ENCODE results near the gene RESP18. TPM values are rescaled to one million over a fixed set of nuclear protein-coding genes. Genes with fewer than 3 reads are reported as not detected.
"Not testable (repeated sequence)": the region's sequence is repeated elsewhere in the genome, so short reads cannot be mapped to it uniquely, and the experiment has no call there.

Gene RESP18
- total RNA-seq, 2 donors from 2014 or later, result not detected

DNA sequence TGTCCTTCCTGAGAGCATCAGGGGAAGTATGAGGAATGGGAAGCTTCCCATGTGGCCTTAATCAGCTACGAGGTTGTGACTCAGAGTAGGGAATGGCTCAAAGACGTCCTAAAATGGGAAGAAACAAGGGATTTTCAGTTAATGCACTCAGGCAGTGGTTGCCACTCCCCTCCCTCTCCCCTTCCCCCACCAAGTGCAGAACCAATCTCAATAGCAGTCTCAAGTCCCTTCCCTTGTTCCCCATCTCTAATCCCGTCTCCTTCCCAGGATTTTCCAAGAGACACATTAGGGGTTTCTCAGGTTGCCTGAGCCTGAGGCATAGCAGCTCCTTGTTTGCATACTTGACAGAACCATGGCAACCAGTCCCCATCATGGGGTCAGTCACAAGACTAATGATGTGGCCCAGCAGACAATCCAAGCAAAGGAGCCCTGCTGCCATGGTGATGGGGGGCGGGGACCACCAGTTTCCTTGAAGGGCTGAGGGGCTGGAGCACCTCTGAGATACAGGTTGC is 18.2 kb upstream of the RESP18 start:
- Mint-ChIP-seq H3K27me3 (peaks cover 83% of the 10 kb centered on the region), H3K27ac (no peak overlapping the region), H3K4me3 (no peak overlapping the region), H3K4me1 (no peaks in the 10 kb centered on the region), H3K36me3 (ENCODE audit: low read depth) (peaks cover 8% of the 10 kb centered on the region)
- no peaks in the 10 kb centered on the region for H3K9me3 ChIP-seq (ENCODE audit: control insufficient read depth, low read length, poor library complexity, severe bottlenecking)
- DNase-seq, result no peak
- ATAC-seq, result no peak

DNA sequence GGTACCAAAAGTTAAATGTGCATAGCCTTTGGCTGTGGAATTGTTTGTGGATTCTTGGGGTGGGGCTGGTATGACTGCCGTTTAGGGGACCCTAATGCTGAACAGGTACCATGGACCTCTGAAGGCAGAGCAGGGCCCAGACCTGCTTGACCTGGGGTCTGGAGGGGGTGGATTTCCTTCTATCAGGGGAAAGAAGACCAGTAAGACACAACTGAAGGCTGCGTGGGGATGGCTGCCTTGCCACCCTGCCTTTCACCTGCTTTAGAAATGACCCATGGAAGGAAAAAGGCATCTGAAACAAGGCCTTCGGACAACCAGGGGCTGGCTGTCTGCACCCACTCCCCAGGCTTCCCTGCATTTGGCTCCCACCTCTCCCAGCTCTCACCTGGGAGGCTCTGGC is 17.7 kb upstream of the RESP18 start:
- H3K36me3 Mint-ChIP-seq (ENCODE audit: low read depth), result peaks cover 8% of the 10 kb centered on the region
- H3K27me3 Mint-ChIP-seq, result peaks cover 78% of the 10 kb centered on the region
- H3K4me1 Mint-ChIP-seq, result peaks cover under 1% of the 10 kb centered on the region
- ATAC-seq (no peak), DNase-seq (no peak)
- no peak overlapping the region for H3K4me3 Mint-ChIP-seq
- H3K27ac Mint-ChIP-seq, result no peak overlapping the region
- no peaks in the 10 kb centered on the region for H3K9me3 ChIP-seq (ENCODE audit: control insufficient read depth, low read length, poor library complexity, severe bottlenecking)

GRCh38 chr2:219344751-219345430 is 12.3 kb upstream of the RESP18 start:
- H3K27me3 Mint-ChIP-seq, result peaks cover 47% of the 10 kb centered on the region
- H3K27ac Mint-ChIP-seq, result no peak overlapping the region
- H3K36me3 Mint-ChIP-seq (ENCODE audit: low read depth), result peaks cover 5% of the 10 kb centered on the region
- no peak for ATAC-seq
- H3K9me3 ChIP-seq (ENCODE audit: control insufficient read depth, low read length, poor library complexity, severe bottlenecking), result no peaks in the 10 kb centered on the region
- no peak overlapping the region for H3K4me3 Mint-ChIP-seq
- H3K4me1 Mint-ChIP-seq, result peaks cover 7% of the 10 kb centered on the region
- DNase-seq, result no peak

- Mint-ChIP-seq H3K4me1 (no peaks in the 10 kb centered on the region), H3K4me3 (no peak overlapping the region), H3K36me3 (ENCODE audit: low read depth) (no peaks in the 10 kb centered on the region), H3K27ac (no peak overlapping the region), H3K27me3 (peaks cover 48% of the 10 kb centered on the region)
- no peak for DNase-seq
- no peak for ATAC-seq
- peaks cover 9% of the 10 kb centered on the region for H3K9me3 ChIP-seq (ENCODE audit: control insufficient read depth, low read length, poor library complexity, severe bottlenecking)
Observed at GRCh38 chr2:219335373-219335786, 2.8 kb upstream of the RESP18 start.

DNA sequence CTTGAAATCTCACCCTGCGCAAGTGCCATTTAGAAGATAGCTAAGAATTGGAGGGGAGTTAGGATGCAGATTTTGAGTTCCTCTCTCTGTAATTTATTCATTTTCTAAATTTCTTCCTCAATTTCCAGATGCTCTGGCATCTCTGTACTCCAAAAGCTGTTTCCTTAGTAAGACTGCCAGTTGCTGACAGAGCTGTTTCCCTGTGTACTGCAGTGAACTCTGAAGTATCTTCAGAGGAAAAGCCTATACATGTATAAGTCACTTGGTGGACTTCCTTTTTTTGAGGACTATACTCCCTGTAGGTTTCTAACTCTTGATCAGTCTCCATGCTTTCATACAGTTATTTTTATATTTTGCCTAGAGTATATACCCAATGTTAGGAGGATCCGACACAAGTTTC is 1.5 kb upstream of the RESP18 start:
- DNase-seq (no peak), ATAC-seq (no peak)
- H3K27me3 Mint-ChIP-seq, result peaks cover 53% of the 10 kb centered on the region
- H3K27ac Mint-ChIP-seq, result no peak overlapping the region
- H3K9me3 ChIP-seq (ENCODE audit: control insufficient read depth, low read length, poor library complexity, severe bottlenecking), result peaks cover 9% of the 10 kb centered on the region
- H3K4me3 Mint-ChIP-seq, result no peak overlapping the region
- H3K4me1 Mint-ChIP-seq, result no peaks in the 10 kb centered on the region
- no peaks in the 10 kb centered on the region for H3K36me3 Mint-ChIP-seq (ENCODE audit: low read depth)

DNA sequence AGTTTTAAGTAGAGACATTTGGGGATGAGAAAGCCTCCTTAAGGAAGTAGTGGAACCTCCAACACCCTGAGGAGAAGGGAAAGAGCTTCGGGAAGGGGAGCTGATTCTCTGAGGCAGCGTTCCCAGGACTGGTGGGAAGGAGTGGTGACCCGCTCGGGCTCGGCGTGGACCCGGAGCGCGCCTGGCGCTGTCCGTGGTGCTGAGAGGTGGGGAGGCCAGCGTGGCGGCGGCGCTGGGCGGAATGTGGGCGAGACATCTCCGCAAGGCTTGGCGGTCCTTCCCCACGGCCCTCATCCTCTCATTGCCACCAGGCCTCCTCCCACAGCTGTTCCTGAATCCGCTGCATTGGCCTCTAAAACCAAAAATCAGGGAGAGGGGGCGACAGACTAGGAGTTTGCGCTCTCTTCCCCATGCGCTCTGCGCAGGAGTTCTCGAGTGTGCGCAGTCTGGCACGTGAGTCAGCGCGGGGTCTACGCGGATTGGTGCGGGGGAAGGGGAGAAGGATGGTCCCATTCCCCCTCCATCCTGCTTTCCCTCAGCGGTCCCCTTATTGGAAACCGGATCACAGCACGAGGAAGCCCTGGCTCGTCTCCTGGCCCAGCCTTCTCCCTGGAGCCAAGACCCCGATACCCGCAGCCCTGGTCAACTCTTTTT is 857 bp downstream of the RESP18 start:
- Mint-ChIP-seq H3K27ac (no peak overlapping the region), H3K36me3 (ENCODE audit: low read depth) (no peaks in the 10 kb centered on the region), H3K4me3 (no peak overlapping the region), H3K4me1 (no peaks in the 10 kb centered on the region), H3K27me3 (peaks cover 67% of the 10 kb centered on the region)
- peaks cover 9% of the 10 kb centered on the region for H3K9me3 ChIP-seq (ENCODE audit: control insufficient read depth, low read length, poor library complexity, severe bottlenecking)
- peak in 1 of 3 donors; percentile 17 for DNase-seq
- ATAC-seq, result no peak

DNA sequence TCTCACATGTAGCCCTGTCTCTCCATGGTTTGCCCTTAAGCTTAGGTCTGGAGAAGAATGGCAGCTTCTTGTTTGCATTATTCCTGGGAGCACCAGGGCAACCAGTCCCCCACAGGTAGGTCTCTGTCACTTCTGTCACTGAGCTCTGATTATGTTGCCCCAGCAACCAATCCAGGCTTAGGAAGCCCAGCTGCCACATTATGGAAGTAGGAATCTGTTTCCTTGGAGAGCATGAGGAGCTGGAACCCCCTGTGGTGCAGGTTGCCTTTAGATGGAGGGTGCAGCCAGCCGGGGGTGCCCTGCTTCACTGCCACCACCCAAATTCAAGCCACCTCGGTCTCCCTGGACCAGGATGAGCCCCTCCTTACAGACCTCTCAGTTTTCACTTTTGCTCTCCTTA is 4.8 kb downstream of the RESP18 start:
- peaks cover 5% of the 10 kb centered on the region for H3K36me3 Mint-ChIP-seq (ENCODE audit: low read depth)
- DNase-seq (no peak), ATAC-seq (no peak)
- H3K9me3 ChIP-seq (ENCODE audit: control insufficient read depth, low read length, poor library complexity, severe bottlenecking), result peaks cover 4% of the 10 kb centered on the region
- H3K4me1 Mint-ChIP-seq, result no peaks in the 10 kb centered on the region
- H3K27me3 Mint-ChIP-seq, result peaks cover 78% of the 10 kb centered on the region
- no peak overlapping the region for H3K27ac Mint-ChIP-seq
- no peak overlapping the region for H3K4me3 Mint-ChIP-seq

DNA sequence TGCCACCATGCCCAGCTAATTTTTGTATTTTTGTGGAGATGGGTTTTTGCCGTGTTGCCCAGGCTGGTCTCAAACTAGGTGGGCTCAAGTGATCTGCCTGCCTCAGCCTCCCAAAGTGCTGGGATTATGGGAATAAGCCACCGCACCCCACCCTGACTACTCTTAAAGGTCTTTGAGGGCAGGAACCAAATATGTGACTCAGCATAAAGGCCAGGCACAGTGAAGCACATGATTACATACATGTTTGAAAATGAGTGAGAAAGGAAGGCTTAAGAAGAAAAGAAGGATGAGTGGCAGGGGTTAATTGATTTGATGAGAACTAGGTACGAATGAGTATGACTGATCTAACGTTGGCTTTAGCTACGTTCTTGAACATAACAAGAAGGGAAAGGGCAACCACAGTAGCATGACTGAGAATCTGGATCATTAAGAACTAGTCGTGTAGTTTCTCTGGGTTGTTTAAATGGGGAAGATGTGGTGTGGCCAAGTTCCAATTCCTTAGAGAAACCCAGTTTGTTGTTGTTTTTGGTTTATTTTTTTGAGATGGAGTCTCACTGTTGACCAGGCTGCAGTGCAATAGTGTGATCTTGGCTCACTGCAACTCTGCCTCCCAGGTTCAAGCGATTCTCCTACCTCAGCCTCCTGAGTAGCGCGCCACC is 6.8 kb downstream of the RESP18 start:
- Mint-ChIP-seq H3K27ac (no peak overlapping the region), H3K36me3 (ENCODE audit: low read depth) (peaks cover 5% of the 10 kb centered on the region), H3K4me1 (peaks cover 7% of the 10 kb centered on the region), H3K4me3 (no peak overlapping the region), H3K27me3 (peaks cover 72% of the 10 kb centered on the region)
- no peak for ATAC-seq
- H3K9me3 ChIP-seq (ENCODE audit: control insufficient read depth, low read length, poor library complexity, severe bottlenecking), result no peaks in the 10 kb centered on the region
- no peak for DNase-seq

- no peak for DNase-seq
- H3K36me3 Mint-ChIP-seq (ENCODE audit: low read depth), result peaks cover 5% of the 10 kb centered on the region
- no peak overlapping the region for H3K4me3 Mint-ChIP-seq
- H3K27me3 Mint-ChIP-seq, result peaks cover 65% of the 10 kb centered on the region
- ATAC-seq, result no peak
- H3K27ac Mint-ChIP-seq, result no peak overlapping the region
- H3K9me3 ChIP-seq (ENCODE audit: control insufficient read depth, low read length, poor library complexity, severe bottlenecking), result no peaks in the 10 kb centered on the region
- H3K4me1 Mint-ChIP-seq, result peaks cover 8% of the 10 kb centered on the region
Observed at GRCh38 chr2:219325136-219325535, 7.4 kb downstream of the RESP18 start.

DNA sequence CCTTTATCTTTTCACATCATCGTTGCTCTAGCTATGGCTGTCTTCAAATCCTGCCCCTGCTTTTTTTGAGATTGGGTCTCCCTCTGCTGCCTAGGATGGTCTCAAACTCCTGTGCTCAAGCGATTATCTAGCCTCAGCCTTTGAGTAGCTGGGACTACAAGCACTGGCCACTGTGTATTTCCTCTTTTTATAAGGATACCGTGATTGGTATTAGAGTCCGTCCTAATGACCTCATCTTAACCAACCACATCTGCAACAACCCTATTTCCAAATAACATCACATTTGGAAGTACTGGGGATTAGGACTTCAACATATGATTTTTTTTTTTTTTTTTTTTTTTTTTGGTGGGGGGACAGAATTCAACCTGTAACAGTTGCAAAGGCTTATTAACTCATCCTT is 9.1 kb downstream of the RESP18 start:
- H3K27ac Mint-ChIP-seq, result no peak overlapping the region
- peaks cover 49% of the 10 kb centered on the region for H3K27me3 Mint-ChIP-seq
- DNase-seq, result no peak

DNA sequence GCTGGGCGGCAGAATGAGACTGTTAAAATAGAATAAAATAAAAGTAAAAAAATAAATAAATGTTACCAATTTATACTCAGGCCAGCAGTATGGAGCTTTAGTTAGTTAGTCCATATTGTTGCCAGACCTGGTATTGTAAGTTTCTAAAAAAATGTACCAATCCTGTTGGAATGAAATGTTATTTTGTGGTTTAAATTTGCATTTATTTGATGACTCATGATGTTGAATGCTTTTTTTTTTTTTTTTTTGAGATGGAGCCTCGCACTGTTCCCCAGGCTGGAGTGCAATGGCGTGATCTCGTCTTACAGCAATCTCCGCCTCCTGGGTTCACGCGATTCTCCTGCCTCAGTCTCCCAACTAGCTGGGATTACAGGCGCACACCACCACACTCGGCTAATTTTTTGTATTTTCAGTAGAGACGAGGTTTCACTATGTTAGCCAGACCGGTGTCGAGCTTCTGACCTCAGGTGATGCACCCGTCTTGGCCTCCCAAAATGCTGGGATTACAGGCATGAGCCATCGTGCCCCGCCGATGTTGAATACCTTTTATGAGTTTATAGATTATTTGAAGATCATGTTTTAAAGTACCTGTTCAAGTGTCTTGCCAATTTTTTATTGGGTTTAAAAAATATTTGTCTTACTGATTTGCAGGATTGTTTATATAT is 17.6 kb downstream of the RESP18 start:
- Mint-ChIP-seq H3K4me1 (no peaks in the 10 kb centered on the region), H3K27me3 (peaks cover 21% of the 10 kb centered on the region), H3K4me3 (no peak overlapping the region), H3K27ac (no peak overlapping the region), H3K36me3 (ENCODE audit: low read depth) (no peaks in the 10 kb centered on the region)
- no peak for DNase-seq
- ATAC-seq, result no peak
- no peaks in the 10 kb centered on the region for H3K9me3 ChIP-seq (ENCODE audit: control insufficient read depth, low read length, poor library complexity, severe bottlenecking)

More for the DNA sequence above, 9.1 kb downstream of the RESP18 start:
- Mint-ChIP-seq H3K4me1 (peaks cover 8% of the 10 kb centered on the region), H3K4me3 (no peak overlapping the region), H3K36me3 (ENCODE audit: low read depth) (peaks cover 5% of the 10 kb centered on the region)
- ATAC-seq, result no peak
- no peaks in the 10 kb centered on the region for H3K9me3 ChIP-seq (ENCODE audit: control insufficient read depth, low read length, poor library complexity, severe bottlenecking)

DNA sequence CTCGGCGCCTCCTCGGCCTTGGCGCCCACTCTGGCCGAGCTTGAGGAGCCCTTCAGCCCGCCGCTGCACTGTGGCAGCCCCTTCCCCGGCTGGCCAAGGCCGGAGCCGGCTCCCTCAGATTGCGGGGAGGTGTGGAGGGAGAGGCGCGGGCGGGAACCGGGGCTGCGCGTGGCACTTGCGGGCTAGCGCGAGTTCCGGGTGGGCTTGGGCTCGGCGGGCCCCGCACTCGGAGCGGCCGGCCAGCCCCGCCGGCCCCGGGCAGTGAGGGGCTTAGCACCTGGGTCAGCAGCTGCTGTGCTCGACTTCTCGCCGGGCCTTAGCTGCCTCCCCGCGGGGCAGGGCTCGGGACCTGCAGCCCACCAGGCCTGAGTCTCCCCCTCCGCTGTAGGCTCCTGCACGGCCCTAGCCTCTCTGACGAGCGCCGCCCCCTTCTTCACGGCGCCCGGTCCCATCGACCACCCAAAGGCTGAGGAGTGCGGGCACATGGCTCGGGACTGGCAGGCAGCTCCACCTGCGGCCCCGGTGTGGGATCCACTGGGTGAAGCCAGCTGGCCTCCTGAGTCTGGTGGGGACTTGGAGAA is 19.8 kb downstream of the RESP18 start:
- DNase-seq; ATAC-seq; H3K27ac Mint-ChIP-seq; H3K4me1 Mint-ChIP-seq; H3K36me3 Mint-ChIP-seq (ENCODE audit: low read depth); H3K9me3 ChIP-seq (ENCODE audit: control insufficient read depth, low read length, poor library complexity, severe bottlenecking); H3K4me3 Mint-ChIP-seq: not testable (repeated sequence)
- H3K27me3 Mint-ChIP-seq, result peaks cover 29% of the 10 kb centered on the region

GRCh38 chr2:219309278-219309677 is 23.3 kb downstream of the RESP18 start, which contains the start of gene PTPRN:
TSS of gene PTPRN (minus strand) at chr2:219309401. CDS start at chr2:219309332, 69 bp downstream.
- no peak within 1 kb of the TSS for H3K4me3 Mint-ChIP-seq
- no peak within 1 kb of the TSS for H3K27ac Mint-ChIP-seq
- DNase-seq (no peak), ATAC-seq (peak; percentile 50)
- H3K9me3 ChIP-seq (ENCODE audit: control insufficient read depth, low read length, poor library complexity, severe bottlenecking), result peaks cover 2% of the 10 kb centered on the region
- H3K36me3 Mint-ChIP-seq (ENCODE audit: low read depth), result peaks cover 2% of the 10 kb centered on the region
- H3K27me3 Mint-ChIP-seq, result peaks cover 50% of the 10 kb centered on the region
- H3K4me1 Mint-ChIP-seq, result no peaks in the 10 kb centered on the region

All from T-helper 17 cell (primary cell).